ENCODE results near the gene PURB. TPM values are rescaled to one million over a fixed set of nuclear protein-coding genes. Genes with fewer than 3 reads are reported as not detected.

Gene PURB
- total RNA-seq, 1 donor from 2014 or later, result 26.0 TPM

- no peak for TF ChIP-seq CTCF (IDR thresholded peaks at IDR 0.05)
- Histone ChIP-seq H3K9me3 (no peaks in the 10 kb centered on the region), H3K4me3 (no peak overlapping the region), H3K4me1 (no peaks in the 10 kb centered on the region), H3K36me3 (no peaks in the 10 kb centered on the region), H3K27ac (no peak overlapping the region), H3K27me3 (no peaks in the 10 kb centered on the region)
- intact Hi-C loops (cut with DNase I), result loop anchor here (5.0 kb wide), 1 partner anchor 64 kb away; no protein-coding TSS in a partner anchor
- DNase-seq (no peak), ATAC-seq (no peak)
These were observed 27.2 kb downstream of the PURB start for GRCh38 chr7:44858161-44858560.

GRCh38 chr7:44854644-44855364 lies 30.5 kb downstream of the PURB start:
- ATAC-seq, result no peak
- DNase-seq, result no peak
- Histone ChIP-seq H3K4me1 (no peaks in the 10 kb centered on the region), H3K27ac (no peak overlapping the region), H3K36me3 (no peaks in the 10 kb centered on the region), H3K27me3 (no peaks in the 10 kb centered on the region), H3K9me3 (no peaks in the 10 kb centered on the region), H3K4me3 (no peak overlapping the region)
- intact Hi-C loops (cut with DNase I), result loop anchor here (5.0 kb wide), 1 partner anchor 67 kb away; no protein-coding TSS in a partner anchor
- no peak for TF ChIP-seq CTCF (IDR thresholded peaks at IDR 0.05)

- DNase-seq, result no peak
- peaks cover 3% of the 10 kb centered on the region for H3K4me1 ChIP-seq
- TF ChIP-seq CTCF (IDR thresholded peaks at IDR 0.05), result no peak
- no peak overlapping the region for H3K4me3 ChIP-seq
- no peak for ATAC-seq
- no peaks in the 10 kb centered on the region for H3K27me3 ChIP-seq
- intact Hi-C loops (cut with DNase I), result no loop called here
- H3K36me3 ChIP-seq, result no peaks in the 10 kb centered on the region
- no peak overlapping the region for H3K27ac ChIP-seq
- H3K9me3 ChIP-seq, result no peaks in the 10 kb centered on the region
These were observed 31.9 kb downstream of the PURB start for GRCh38 chr7:44853391-44853790.

GRCh38 chr7:44852590-44852989 lies 32.7 kb downstream of the PURB start:
- peaks cover 3% of the 10 kb centered on the region for H3K4me1 ChIP-seq
- DNase-seq (no peak), ATAC-seq (no peak)
- no peak overlapping the region for H3K27ac ChIP-seq
- H3K27me3 ChIP-seq, result no peaks in the 10 kb centered on the region
- no peak for TF ChIP-seq CTCF (IDR thresholded peaks at IDR 0.05)
- H3K9me3 ChIP-seq, result no peaks in the 10 kb centered on the region
- no peak overlapping the region for H3K4me3 ChIP-seq
- intact Hi-C loops (cut with DNase I), result no loop called here
- H3K36me3 ChIP-seq, result no peaks in the 10 kb centered on the region

GRCh38 chr7:44849885-44850544 lies 35.3 kb downstream of the PURB start:
- Histone ChIP-seq H3K36me3 (no peaks in the 10 kb centered on the region), H3K27me3 (no peaks in the 10 kb centered on the region), H3K4me3 (no peak overlapping the region), H3K9me3 (no peaks in the 10 kb centered on the region), H3K27ac (no peak overlapping the region), H3K4me1 (peaks cover 15% of the 10 kb centered on the region)
- no peak for DNase-seq
- no peak for ATAC-seq
- TF ChIP-seq CTCF (IDR thresholded peaks at IDR 0.05), result no peak
- intact Hi-C loops (cut with DNase I), result loop anchor here (10.0 kb wide), 1 partner anchor 265 kb away; the partner anchor contains the start of gene TMED4
